Islet of Langerhans (tissue), 1 donor: Measurements from ENCODE around the gene ZNF282.
"Not testable (repeated sequence)": the region's sequence is repeated elsewhere in the genome, so short reads cannot be mapped to it uniquely, and the experiment has no call there.

Source experiments
- FAIRE-seq: peaks from one replicate; lab custom pipeline; 2011; peaks lifted over from hg19 to GRCh38; lab: Jason Lieb, UNC

Gene ZNF282

GRCh38 chr7:149261316-149261828 is 66.0 kb downstream of the ZNF282 start:
- no peak for FAIRE-seq

GRCh38 chr7:149261829-149262617 is 66.7 kb downstream of the ZNF282 start, which contains the start of gene ZNF783:
Gene ZNF783, plus strand, starts transcription at chr7:149262196. Its CDS starts 138 bp downstream, at chr7:149262334.
- no peak for FAIRE-seq

GRCh38 chr7:149266451-149266850 is 71.1 kb downstream of the ZNF282 start:
- no peak for FAIRE-seq

- FAIRE-seq: no peak
Measured at GRCh38 chr7:149267733-149268132, 72.4 kb downstream of the ZNF282 start.

- not testable (repeated sequence) for FAIRE-seq
Measured at GRCh38 chr7:149274424-149274823, 79.1 kb downstream of the ZNF282 start.
